ENCODE measurements around the gene SLC22A12.

SLC22A12 gene

DNA sequence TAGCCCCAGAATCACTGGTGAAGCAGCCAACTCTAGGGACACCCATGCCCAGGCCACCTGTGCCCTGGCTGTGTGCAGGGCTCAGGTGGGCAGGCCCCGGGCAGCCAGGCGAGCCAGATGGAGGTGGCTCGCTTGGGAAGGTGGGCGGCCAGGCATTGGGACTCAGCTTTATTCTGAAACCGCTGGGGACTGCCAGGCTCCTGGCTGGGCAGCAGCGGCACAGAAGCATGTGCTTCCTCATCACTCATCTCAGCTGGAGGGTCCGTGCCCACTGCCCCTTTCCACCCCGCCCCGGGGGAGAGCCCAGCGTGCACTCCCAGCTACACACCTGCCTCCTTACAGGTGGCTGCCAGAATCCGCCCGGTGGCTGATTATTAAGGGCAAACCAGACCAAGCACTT is 27.1 kb upstream of the SLC22A12 start:
- no peak for DNase-seq

DNA sequence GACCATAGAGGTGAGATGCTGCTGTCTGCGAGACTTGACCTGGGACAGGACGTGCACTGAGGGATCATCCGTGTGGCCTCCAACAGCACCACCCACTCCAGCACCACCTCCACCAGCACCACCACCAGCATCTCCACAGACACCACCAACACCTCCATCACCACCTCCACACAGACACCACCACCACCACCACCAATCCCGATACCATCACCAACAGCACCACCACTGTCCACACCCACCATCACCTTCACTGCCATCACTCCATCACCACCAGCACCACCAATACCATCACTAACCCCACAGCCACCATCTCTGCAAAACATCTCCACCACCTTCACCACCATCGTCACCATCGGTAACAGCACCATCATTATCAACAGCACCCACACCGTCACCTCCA is 26.6 kb upstream of the SLC22A12 start:
- DNase-seq: no peak

DNA sequence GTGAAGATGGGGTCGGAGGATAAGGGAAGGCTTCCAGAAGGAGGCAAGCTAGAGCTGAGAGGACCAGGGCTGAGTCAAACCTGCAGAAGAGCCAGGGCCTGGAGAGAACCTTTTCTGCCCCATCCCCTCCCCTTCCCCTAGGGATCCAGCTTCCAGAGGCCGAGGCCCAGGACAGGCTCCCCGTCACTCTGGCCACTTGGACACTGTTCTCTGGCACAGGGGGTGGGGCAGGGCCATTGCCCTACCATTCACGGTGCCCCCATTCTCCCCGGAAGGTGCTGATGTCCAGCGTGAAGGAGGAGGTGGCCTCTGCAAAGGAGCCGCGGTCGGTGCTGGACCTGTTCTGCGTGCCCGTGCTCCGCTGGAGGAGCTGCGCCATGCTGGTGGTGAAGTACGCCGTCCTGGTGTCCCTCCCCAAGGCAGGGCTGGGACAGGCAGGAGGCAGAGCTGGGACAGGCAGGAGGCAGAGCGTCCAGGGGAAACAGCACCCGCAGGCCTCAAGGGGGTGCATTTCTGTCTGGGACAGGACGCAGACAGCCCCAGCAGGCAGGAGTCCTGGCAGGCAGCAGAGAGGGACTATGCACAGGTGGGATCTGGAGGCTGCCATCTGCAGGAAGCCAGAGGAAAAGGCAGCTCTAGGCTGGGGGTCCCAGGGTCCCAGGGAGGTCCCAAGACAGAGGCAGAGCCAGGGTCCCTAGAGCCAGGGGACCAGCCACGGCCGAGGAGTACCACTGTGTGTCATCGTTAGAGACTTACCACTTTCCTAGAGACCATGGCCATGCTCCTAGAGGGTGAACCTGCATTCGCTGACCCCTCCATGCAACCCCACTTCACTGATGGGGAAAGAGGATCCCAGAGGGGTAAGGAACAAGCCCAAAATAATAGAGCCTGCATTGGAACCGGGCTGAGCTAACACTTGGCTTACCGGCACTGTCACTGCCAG is 25.8 kb upstream of the SLC22A12 start:
- no peak for DNase-seq

DNA sequence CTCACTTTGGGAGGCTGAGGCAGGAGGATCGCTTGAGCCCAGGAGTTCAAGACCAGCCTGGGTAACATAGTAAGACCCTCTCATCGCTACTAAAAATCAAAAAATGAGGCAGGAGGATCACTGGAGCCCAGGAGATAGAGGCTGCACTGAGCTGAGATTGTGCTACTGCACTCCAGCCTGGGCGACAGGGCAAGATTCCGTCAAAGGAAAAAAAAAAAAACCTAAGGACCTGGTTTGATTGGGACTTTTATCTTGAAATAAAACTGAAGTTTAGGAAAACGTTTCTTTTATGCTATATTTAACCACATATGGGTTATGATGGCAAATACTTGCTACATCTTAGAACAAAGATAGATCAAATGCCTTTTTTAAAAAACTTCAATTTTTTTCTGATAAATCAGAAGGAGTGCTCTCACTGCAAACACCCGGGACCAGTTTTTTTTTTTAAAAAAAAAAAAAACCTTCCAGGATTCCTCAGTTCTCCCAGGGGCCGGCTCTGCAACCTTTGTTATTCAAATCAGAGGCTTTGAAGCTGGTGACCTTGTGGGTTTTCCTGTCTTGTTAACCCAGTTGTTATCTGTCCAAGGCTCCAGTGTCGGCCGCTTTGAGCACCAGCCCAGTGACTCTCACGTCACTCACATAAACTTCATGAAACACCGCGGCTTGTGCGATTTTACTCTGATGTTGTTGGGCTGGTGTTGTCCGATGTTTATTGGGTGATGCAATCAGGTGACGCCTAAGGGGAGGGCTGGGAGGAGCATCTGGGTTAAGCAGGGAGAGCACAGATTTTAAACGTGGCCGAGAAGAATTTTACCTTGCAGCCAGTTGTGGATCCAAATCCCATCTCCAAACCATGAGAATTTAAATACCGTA is 24.7 kb upstream of the SLC22A12 start:
- no peak for DNase-seq

DNA sequence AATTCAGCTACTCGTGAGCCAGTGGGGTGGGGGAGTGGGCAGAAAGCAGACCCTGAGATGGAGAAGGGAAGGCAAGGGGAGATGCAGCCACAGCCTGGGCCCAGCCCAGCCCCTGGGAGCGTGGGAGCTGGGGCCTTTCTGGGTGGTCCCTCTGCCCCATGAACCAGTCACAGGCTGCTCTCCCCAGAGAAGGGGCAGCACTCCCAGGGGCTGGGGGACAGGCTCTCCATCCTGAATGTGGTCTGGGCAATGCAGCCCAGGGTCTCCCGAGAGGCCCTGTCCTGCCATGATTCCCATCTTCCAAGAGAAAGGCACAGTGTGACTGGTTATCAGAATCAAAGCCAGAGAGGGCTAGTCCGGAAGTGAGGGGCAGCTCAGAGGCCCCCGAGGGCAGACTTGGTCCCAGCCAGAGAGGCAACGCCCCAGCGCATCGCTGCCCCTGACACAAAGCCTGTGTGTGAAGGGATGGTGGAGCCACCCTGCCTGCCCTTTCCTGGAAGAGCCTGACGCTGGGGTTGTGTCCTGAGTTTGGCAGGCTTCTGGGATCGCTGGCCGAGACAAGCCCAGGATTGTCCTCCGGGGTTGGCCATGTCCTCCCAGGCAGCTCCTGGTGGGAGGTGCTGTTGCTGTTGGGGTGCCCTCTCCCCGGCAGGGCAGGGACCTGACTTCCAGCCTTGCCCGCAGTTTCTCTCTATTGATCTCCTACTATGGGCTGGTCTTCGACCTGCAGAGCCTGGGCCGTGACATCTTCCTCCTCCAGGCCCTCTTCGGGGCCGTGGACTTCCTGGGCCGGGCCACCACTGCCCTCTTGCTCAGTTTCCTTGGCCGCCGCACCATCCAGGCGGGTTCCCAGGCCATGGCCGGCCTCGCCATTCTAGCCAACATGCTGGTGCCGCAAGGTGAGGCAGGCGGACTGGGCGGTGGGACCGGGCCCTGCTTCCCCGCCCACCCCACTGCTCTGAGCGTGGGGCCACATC is 23.8 kb upstream of the SLC22A12 start:
- no peak for DNase-seq

DNA sequence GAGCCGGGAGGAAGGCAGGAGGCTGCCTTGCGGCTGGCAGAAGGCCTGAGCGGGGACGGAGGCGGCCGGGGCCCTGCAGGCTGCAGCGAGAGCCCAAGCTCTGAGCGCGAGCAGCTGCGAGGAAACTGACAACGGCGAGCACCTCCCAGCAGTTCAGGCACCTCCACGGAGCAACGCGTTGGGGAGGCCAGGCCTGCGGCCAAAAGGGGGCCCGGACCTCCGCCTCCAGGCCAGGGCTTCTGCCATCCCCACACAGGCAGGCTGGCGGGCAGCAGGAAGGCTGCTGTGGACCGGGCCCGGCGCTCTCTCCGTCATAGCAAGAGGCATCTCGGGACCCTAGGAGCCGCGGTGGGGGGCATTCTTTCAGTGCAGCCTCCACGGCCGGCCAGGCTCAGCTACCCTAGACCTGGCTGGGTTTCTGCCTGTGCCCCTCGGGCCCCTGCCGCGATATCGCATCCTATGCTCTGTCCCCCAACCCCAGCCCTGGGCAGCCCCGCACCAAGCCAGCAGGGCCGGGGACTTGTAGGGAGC is 22.9 kb upstream of the SLC22A12 start:
- no peak for DNase-seq

DNA sequence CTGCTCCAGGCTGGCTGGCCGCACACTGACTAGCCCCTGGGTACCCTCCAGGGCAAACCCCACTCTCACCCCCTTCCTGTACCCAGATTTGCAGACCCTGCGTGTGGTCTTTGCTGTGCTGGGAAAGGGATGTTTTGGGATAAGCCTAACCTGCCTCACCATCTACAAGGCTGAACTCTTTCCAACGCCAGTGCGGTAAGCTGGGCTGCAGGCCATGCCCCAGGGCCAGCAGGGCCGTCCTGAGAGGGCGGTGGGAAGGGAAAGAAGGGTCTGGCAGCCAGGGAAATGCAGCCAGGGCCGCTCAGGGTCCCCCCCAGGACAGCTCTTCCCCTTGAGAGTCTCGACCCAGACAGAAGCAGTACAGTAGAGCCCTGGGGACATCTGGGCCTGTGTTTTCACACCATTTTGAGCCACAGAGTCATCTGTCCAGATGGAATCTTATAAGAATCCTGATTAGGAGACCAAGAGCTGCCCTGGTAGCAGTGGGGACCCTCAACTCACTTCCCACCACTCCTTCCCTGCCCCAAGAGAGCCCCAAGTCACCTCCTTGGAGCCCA is 22.4 kb upstream of the SLC22A12 start:
- no peak for DNase-seq

DNA sequence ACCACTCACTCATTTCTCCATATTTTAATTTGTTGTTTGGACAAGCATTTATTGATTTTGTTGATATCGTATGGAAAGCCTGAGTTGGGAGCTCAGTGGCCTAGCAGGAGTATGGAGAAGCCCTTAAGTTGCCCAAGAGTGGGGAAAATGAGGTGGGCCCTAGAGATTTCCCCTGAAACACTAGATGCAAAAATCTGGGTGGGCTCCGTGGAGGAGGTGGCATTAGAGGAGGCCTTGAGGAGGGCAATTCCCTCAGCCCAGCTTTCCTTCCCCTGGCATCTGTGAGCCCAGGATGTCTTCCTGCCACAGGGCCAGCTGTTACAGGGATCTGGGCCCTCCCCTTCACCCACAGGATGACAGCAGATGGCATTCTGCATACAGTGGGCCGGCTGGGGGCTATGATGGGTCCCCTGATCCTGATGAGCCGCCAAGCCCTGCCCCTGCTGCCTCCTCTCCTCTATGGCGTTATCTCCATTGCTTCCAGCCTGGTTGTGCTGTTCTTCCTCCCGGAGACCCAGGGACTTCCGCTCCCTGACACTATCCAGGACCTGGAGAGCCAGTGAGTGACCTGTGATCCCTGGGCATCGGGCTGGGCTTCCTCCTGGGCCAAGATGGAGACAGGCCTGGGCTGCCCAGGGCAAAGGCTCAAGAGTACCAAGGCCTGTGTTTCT is 21.6 kb upstream of the SLC22A12 start:
- no peak for DNase-seq

DNA sequence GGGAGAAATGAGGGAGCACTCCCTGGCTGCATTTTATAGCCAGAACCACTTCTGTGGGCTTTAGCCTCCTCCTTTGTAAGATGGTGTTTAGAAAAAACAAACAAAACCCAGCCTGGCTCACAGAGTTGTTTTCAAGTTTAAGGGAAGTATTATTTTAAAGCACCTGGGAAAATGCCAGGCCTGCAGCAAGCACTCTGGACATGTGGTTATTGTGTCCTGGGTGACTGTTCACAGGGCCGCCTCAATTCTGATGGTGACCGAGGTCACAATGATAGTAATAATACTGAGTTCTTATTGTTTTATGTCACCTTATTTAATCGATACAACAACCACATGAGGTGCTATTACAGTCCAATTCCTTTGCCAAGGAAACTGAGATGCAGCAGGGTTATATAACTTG is 20.7 kb upstream of the SLC22A12 start:
- DNase-seq: no peak

DNA sequence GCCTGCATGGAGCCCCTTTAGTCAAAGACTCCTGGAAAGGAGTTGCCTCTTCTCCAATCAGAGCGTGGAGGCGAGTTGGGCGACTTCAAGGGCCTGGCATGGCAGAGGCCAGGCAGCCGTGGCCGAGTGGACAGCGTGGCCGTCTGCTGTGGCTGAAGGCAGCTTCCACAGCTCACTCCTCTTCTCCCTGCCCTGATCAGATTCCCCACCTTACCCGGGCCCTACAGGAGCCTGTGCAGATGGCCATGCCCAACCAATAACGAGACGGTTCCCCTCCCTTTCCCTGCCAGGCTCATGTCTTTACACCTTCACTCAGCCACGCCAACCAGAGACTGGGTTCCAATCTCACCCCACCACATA is 20.0 kb upstream of the SLC22A12 start:
- DNase-seq: no peak

DNA sequence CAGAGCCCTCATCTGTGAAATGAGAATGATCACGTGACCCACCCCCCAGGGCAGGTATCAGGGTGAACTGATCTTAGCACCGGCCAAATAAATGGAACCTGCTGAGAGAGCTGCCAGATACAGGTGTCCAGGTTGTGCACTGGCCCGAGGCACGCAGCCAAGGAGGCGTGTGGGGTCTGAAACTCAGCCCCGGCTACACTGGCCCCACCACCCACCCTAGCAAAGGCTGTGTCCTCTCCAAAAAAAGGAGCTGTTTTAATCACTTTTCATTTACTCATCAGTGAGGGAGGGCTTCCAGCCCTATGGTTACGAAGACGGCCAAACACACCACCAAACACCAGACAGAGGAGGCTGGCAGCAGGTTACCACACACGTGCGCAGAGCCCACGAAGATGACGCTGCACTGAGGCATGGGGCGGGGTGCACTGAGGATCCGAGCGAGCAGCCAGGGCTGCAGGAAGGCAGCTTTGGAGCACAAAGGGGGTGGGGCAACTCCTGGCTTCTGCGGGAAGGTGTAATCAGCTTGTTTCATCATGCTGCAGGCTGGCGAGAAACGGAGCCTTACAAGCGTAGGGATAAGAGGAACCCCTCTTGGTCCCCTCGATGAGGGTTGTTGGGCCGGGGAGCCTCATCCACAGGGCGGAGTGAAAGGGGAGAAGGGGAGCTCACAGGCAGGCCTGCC is 19.5 kb upstream of the SLC22A12 start:
- DNase-seq: no peak

DNA sequence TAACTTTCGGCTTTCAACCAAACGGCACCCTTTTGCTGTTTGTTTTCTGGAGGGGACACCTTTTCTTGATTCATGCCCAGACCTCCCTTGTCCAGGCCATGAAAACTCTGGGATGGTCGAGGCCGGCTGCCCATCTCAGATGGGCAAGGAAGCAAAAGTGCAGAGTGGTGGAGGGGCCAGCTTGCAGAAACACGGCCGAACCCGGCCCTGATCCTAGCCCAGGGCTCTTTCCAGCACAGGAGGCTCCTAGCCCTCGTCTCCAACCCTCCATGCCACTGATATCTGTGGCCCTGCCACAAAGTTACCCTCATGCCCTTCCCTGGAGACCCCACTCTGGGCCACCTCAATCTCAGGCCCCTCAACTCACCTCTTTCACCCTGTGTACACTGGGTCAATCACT is 18.9 kb upstream of the SLC22A12 start:
- DNase-seq: no peak

DNA sequence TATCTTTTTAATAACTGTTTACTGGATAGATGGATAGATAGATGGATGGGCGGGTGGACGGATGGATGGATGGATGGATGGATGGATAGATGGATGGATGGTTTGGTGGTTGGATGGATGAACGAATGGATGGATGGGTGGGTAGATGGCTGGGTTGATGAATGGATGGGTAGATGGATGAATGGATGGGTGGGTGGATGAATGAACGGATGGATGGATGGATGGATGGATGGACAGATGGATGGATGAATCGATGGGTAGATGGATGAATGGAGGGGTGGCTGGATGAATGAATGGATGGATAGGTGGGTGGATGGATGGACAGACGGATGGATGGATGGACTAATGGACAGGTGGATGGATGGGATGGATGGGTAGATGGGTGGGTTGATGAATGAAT is 13.8 kb upstream of the SLC22A12 start:
- DNase-seq: no peak

DNA sequence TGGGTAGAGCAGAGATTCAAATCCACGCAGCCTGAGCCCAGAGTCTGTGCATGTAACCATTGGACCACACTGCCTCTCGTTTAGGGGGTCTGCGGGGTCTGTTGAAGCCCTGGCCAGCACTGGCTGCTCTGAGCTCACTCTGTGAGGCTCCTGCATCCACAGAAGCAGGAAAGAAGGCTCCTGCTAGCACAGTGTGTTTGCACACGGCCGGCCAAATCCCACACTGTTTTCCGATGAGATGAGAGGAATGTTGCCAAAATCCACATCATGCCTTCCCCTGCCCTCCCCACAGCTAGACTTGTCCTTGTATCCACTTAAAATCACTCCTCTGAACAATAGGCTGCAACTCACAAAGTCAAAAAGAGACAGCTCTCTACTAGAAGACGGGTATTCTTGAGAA is 10.6 kb upstream of the SLC22A12 start:
- no peak for DNase-seq

DNA sequence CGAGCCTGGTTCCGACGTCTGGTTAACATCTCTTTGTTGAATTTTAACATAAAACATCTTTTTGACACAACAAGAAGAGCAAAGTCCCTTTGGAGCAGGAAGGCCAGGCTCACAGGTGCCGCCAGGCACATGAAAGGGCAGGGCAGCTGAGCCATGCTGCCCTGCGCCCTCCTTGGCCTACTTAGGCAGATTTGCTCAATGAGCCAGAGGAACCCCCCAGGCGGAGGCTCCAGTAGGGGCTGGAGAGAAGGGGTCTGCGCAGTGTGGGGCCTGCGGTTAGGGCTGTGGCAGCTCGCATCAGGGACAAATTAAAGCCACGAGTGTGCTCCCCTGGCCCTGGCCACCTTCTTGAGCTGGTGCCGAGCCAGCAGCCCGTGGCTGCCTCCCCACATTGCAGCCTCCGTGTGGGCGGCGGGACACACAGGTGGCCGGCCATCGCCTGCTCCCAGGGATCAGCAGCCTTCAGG is 9.9 kb upstream of the SLC22A12 start:
- DNase-seq: no peak

DNA sequence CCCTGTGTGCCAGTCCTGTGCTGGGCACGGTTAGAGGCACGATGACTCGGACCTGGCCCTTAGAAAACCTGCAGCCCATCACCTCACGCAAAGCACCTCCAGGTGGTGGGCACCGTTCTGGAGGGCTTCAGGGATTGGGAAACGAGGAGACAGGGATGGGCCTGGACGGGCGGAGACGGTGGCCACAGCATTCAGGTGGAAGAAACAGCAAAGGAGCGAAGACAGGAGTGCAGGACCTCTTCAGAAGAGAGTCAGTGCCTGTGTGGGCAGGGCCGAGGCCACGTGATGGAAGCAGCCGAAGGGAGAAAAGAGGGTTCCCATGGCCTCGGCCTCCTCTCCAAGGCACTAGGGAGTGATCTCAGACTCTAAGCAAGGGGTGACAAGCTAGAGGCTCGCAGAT is 8.1 kb upstream of the SLC22A12 start:
- DNase-seq: no peak

DNA sequence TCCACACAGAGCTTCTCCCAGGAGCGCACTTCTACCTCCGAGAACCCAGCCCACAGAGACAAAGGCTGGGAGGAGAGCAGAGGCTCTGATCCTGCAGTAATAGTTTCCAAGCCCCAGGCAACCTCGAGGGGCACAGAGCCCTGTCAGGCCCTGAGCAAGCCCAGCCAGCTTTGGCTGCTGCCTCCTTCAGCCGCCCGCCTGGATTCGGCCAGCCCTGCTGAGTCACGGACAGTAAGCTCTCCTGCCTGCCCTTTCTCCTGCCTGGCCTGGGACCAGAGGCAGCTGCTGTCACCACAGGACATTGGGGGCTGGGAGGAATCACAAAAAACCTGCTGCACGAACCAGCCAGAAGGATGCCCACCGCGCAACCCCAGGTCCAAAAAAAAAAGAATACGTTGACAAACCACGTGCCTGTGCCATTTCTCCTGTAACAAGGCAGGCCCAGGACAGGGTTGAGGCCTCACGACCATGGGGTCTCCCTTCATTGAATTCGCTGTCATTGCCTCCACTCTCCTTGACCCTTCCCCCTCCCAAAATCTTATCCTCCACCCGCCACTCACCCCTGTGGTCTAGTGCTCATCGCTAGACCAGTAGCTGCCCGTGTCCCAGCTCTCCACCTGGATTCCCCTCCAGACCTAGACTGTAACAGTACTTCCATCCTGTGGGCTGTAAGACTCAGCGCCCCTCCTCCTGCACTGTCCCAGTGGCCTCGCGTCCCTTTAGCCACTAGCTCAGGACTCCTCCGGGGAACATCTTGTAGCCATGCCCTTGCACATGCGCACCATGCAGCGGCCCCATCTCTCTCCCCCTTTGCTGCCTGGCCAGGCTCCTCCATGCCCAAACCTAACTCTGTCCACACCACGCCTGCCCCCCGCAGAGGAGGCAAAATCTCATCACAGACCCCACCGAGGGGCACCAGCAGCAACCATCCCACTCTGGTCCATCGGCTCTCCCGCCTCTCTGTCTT is 7.4 kb upstream of the SLC22A12 start:
- no peak for DNase-seq

DNA sequence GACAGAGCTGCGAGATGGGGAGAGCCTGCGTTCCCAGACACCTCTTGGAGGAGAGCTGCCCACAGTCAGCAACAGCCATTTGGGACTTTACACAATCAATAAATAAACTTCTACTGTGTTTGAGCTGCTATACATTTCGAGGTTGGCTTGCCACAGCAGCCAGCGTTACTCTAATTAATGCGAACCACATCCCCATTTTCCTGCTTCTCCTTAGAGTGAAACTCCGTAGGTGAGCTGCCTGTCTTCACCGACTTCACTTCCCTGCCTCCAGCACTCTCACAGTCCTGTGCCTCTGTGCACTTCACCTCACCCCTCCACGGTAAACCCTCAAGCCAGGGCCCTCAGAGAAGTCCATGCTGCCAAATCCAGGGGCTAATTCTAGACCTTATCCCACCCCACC is 5.9 kb upstream of the SLC22A12 start:
- DNase-seq: no peak

DNA sequence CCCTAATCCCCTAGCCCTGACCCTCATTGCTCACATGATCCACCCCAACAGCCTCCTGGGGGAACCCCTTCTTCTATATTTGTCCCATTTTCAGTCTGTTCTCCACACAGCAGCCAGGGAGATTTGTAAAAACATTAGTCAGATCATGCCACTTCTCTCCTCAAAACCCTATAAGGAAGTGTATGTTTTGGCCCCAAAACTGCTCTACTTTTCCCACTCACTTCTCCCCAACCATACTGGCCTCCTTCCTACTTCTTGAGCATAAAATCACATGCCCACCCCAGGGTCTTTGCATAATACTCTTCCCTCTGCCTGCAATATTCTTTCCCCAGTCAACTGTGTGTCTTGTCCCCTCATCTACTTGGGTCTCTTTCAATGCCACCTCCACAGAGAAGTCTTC is 4.7 kb upstream of the SLC22A12 start:
- DNase-seq: no peak

DNA sequence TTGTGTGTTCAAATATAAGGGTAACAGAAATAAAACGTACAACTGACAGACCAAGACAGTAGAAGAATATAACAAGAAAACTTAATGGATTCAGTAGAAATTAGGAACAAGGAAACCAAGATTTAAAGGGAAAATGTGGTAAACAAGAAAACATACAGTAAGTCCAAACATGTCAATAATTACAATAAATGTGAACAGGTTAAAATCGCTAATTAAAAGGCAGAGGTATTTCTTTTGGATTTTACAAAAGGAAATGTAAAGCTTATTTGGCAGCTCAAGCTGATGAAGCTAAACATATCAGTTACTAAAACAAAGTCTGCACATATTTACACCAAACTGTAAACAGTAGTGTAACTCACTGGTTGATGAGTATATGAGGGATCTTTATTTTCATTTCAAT is 2.3 kb upstream of the SLC22A12 start:
- no peak for DNase-seq

Measured in NCI-H2029 (cell line).